ENCODE measurements around the gene LEMD2.

GRCh38 chr6:33731751-33732282 is 57.1 kb downstream of the LEMD2 start:
- no peak for TF ChIP-seq PKNOX1 (IDR thresholded peaks at IDR 0.05)
- TF ChIP-seq BHLHE40 (IDR thresholded peaks at IDR 0.05; ENCODE audit: borderline replicate concordance) = no peak

Data from HEK293T (cell line).